MM.1S (cell line): ENCODE results near the gene SLC45A3.

Experiments used
- EZH2phosphoT487 ChIP-seq: fragments of 300-600 bp; sonication (generic); IDR thresholded peaks from 2 replicates; pipeline ENCODE4 v1.6.1; 2018; ENCODE audit warnings: antibody characterized with exemption, low read length
- TF ChIP-seq, protein P1 (sequence below): fragments of 300-600 bp; sonication (generic); IDR thresholded peaks from 2 replicates; pipeline ENCODE4 v1.5.1; 2016; ENCODE audit warnings: antibody characterized with exemption, low read length, mixed read lengths

DNA sequence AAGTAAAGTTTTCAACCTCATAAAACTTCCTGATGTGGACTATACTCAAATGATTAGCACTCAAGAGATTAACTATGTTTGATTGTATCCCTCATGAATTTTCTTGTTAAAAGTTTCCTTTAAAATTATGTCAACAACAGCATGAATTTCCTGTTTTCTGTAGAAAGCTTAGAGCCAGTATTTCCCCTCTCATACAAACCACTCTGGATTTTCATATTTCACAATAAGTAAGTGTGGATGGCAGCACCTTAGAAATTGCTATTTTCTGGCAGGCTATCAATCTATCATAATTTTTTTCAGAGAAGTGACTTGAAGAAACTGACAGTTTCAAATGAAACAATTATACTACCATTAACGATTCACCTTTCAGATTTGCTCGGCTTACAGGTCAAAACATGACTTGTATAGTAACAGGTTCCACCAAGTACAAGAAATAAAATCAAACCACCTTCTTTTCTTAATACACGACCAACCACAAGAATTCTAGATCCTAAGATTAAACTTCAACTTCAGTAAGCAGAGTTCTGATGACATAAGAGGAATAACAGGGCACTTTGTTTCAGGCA, 69.3 kb downstream of the SLC45A3 start:
- TF ChIP-seq, protein P1, sequence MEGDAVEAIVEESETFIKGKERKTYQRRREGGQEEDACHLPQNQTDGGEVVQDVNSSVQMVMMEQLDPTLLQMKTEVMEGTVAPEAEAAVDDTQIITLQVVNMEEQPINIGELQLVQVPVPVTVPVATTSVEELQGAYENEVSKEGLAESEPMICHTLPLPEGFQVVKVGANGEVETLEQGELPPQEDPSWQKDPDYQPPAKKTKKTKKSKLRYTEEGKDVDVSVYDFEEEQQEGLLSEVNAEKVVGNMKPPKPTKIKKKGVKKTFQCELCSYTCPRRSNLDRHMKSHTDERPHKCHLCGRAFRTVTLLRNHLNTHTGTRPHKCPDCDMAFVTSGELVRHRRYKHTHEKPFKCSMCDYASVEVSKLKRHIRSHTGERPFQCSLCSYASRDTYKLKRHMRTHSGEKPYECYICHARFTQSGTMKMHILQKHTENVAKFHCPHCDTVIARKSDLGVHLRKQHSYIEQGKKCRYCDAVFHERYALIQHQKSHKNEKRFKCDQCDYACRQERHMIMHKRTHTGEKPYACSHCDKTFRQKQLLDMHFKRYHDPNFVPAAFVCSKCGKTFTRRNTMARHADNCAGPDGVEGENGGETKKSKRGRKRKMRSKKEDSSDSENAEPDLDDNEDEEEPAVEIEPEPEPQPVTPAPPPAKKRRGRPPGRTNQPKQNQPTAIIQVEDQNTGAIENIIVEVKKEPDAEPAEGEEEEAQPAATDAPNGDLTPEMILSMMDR: no peak
- TF ChIP-seq EZH2phosphoT487: no peak
